Stimulated activated CD4-positive, alpha-beta T cell treated with anti-CD3 and anti-CD28 coated beads, Interleukin-4, amount 100 ng/mL, for 24 hours (primary cell): ENCODE results near the gene C12orf56.
"Not testable (repeated sequence)": the region's sequence is repeated elsewhere in the genome, so short reads cannot be mapped to it uniquely, and the experiment has no call there.

Source experiments
- DNase-seq: peaks from one replicate; pipeline ENCODE4 v3.0.0-alpha.2; 2020

The C12orf56 gene

DNA sequence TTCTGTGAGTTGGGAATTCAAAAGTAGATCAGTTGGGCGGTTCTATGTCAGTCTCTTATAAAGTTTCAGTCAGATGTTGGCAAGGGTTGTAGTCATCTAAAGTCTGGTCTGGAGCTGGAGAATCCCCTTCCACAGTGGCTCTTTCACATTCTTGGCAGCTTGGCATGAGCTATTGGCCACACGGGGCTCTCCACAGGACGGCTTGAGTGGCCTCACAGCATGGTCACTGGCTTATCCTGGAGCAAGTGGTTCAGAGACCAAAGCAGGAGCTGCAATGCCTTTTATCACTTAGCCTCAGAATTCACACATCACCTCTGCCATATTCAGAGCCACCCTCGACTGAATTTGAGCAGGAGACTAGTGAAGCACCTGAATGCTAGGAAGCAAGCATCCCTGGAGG is 161.3 kb downstream of the C12orf56 start:
- DNase-seq = no peak

DNA sequence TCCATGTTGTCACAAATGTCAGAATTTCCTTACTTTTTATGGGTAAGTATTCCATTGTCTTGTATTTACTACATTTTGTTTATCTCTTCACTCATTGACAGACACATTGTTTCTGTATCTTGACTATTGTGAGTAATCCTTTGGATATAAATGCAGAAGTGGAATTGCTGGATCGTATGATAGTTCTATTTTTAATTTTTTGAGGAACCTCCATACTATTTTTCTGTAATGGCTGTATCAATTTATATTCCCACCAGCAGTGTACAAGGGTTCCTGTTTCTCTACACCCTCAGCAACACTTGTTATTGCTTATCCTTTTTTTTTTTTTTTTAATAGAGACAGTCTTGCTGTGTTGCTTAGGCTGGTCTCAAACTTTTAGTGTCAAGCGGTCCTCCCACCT is 164.9 kb downstream of the C12orf56 start:
- DNase-seq = no peak

DNA sequence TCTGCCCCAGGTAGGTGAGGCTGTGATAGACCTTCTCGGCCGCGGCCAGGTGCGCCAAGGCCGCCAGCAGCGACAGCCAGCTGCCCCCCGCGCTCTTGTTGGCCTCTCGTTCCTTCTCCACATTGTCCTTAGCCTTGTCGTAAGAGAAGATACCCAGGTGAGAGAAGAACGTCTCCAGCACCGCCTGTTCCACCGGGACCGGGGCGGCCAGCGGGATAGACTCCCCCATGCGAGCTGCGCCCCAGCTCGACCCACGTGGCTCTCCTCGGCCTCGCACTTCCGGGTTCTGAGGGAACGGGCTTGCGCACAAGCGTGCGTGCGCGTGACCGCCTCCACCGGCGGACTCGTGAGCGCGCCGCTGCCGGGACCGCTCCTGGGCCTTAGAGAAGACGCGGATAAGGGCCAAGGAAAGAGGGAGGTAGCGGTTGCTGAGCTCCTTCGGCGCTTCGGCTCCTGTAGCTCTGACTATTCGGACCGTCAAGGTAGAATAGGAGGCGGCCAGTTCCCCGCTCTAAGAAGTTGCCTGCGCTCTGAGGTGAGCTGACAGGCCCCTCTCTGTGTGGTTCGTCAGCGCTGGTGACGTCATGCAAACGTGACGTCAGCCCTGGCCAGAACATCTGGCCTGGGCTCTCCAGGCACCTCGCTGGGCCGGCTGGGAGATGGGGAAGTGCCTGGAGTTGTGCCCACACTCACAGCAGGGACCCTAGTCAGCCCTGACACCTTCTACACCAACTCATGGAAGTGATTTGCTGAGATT is 168.4 kb downstream of the C12orf56 start, which contains the start of gene KICS2:
TSS of gene KICS2 (minus strand) at position 288 of the 757 bp plus-strand sequence. CDS start at position 229, 59 bp downstream.
- peak; percentile 91 for DNase-seq

DNA sequence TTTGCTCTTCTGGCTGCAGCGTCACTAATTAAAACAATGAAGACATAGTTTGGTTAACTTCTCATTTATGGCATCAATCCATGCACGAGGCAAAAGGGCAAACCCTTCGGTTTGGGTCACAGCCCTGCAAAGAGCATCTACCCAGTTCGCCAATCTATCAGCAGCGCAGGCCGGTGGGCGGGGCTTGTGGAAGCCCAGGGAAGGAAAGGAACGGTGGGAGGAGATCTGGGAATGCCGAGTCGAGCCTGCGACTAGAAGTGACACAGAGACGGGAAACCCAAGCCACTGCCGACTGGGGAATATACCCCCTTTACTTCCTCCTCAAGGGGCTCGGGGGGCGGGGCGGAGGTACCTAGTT is 168.9 kb downstream of the C12orf56 start:
- DNase-seq = peak; percentile 64

DNA sequence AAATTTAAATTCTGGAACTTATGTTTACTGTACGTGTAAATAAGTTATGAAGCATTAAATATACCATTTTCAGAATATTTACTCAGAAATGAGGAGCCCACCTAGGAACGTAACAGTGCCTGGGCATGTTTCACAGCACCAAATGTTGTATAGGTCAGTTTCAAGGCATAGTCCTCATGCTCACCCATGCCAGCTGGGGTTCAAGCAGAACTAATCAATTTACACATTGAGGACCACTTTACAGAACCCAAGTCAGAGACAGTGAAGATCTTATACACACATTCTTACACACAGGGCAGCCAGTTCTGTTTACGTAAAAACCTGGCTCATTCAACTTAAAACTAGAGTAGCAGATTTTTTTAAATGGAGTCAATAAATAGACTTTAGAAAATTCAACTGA is 170.5 kb downstream of the C12orf56 start:
- DNase-seq = no peak

GRCh38 chr12:64219145-64219544 is 171.4 kb downstream of the C12orf56 start:
- DNase-seq = no peak

GRCh38 chr12:64218597-64218996 is 172.0 kb downstream of the C12orf56 start:
- no peak for DNase-seq

- not testable (repeated sequence) for DNase-seq
Measured at GRCh38 chr12:64217643-64218042, 172.9 kb downstream of the C12orf56 start.

- no peak for DNase-seq
Measured at GRCh38 chr12:64216239-64216638, 174.3 kb downstream of the C12orf56 start.
